SK-N-MC (cell line): ENCODE data around the gene KCNF1.

Experiments used
- DNase-seq: peaks from one replicate; pipeline ENCODE4 v3.0.0-alpha.2; 2011; ENCODE audit warnings: low read depth, low spot score
- H3K27ac ChIP-seq: fragments of 200-600 bp; sonication (generic); 2 replicates; pipeline ENCODE4 v1.5.1; 2016; ENCODE audit warnings: mixed run types
- H3K36me3 ChIP-seq: fragments of 200-600 bp; sonication (generic); 2 replicates; pipeline ENCODE4 v1.6.1; 2017; ENCODE audit warnings: antibody characterized with exemption, low read length, mixed read lengths; ENCODE audit not compliant: insufficient read depth
- H3K4me3 ChIP-seq: fragments of 200-600 bp; sonication (generic); 2 replicates; pipeline ENCODE4 v1.5.1; 2016
- H3K9ac ChIP-seq: fragments of 200-600 bp; sonication (generic); 2 replicates; pipeline ENCODE4 v1.8.0; 2017; ENCODE audit warnings: mixed run types, mixed read lengths; ENCODE audit not compliant: insufficient read length
- H3K9me3 ChIP-seq: fragments of 200-600 bp; sonication (generic); 2 replicates; pipeline ENCODE4 v1.6.1; 2017; ENCODE audit warnings: low read depth, mild to moderate bottlenecking, antibody characterized with exemption, low read length, moderate library complexity, mixed read lengths
- EZH2 ChIP-seq: fragments of 200-600 bp; sonication (generic); IDR thresholded peaks from one replicate; pipeline ENCODE4 v1.6.1; 2017; ENCODE audit warnings: antibody characterized with exemption
- FOXP2 ChIP-seq: optimal IDR thresholded peaks from 2 replicates; pipeline ENCODE3; 2011; ENCODE audit warnings: mild to moderate bottlenecking, moderate library complexity; ENCODE audit not compliant: insufficient read depth; ENCODE audit errors: extremely low read length, control extremely low read depth
- POLR2AphosphoS5 ChIP-seq: IDR thresholded peaks from 2 replicates; pipeline ENCODE4 v1.6.1; 2012; ENCODE audit warnings: mild to moderate bottlenecking, low read depth, low read length, borderline replicate concordance

Gene KCNF1

GRCh38 chr2:10905006-10905861 is 6.5 kb upstream of the KCNF1 start:
- no peaks in the 10 kb centered on the region for H3K36me3 ChIP-seq
- no peak for DNase-seq
- H3K27ac ChIP-seq: 0 out of 2 replicates have a peak overlapping the region, but pooled peaks have one; percentile 91
- TF ChIP-seq FOXP2 (no peak), POLR2AphosphoS5 (no peak), EZH2 (no peak)
- no peak overlapping the region for H3K9ac ChIP-seq
- no peak overlapping the region for H3K4me3 ChIP-seq
- no peaks in the 10 kb centered on the region for H3K9me3 ChIP-seq

GRCh38 chr2:10905862-10906143 is 5.9 kb upstream of the KCNF1 start:
- H3K27ac ChIP-seq: no peak overlapping the region
- H3K9ac ChIP-seq: no peak overlapping the region

GRCh38 chr2:10906926-10907625 is 4.7 kb upstream of the KCNF1 start:
- H3K36me3 ChIP-seq: no peaks in the 10 kb centered on the region
- H3K9me3 ChIP-seq: no peaks in the 10 kb centered on the region
- DNase-seq: no peak
- H3K27ac ChIP-seq: no peak overlapping the region
- no peak overlapping the region for H3K4me3 ChIP-seq
- TF ChIP-seq EZH2 (no peak), FOXP2 (no peak), POLR2AphosphoS5 (no peak)
- no peak overlapping the region for H3K9ac ChIP-seq

More at GRCh38 chr2:10905862-10906143, 5.9 kb upstream of the KCNF1 start:
- no peak overlapping the region for H3K4me3 ChIP-seq
- TF ChIP-seq FOXP2 (no peak), POLR2AphosphoS5 (no peak), EZH2 (no peak)
- no peaks in the 10 kb centered on the region for H3K9me3 ChIP-seq
- DNase-seq: no peak
- no peaks in the 10 kb centered on the region for H3K36me3 ChIP-seq

GRCh38 chr2:10908195-10908594 is 3.5 kb upstream of the KCNF1 start:
- no peak overlapping the region for H3K9ac ChIP-seq
- TF ChIP-seq EZH2 (no peak), POLR2AphosphoS5 (no peak), FOXP2 (no peak)
- DNase-seq: no peak
- H3K4me3 ChIP-seq: no peak overlapping the region
- no peaks in the 10 kb centered on the region for H3K9me3 ChIP-seq
- no peaks in the 10 kb centered on the region for H3K36me3 ChIP-seq
- H3K27ac ChIP-seq: no peak overlapping the region

GRCh38 chr2:10909050-10909995 is 2.4 kb upstream of the KCNF1 start:
- no peak overlapping the region for H3K9ac ChIP-seq
- TF ChIP-seq FOXP2: no peak
- no peak for TF ChIP-seq EZH2
- TF ChIP-seq POLR2AphosphoS5: no peak
- DNase-seq: no peak
- H3K4me3 ChIP-seq: no peak overlapping the region
- no peaks in the 10 kb centered on the region for H3K9me3 ChIP-seq
- no peaks in the 10 kb centered on the region for H3K36me3 ChIP-seq
- H3K27ac ChIP-seq: no peak overlapping the region

- no peak overlapping the region for H3K4me3 ChIP-seq
- no peak for DNase-seq
Measured at GRCh38 chr2:10909996-10910341, 1.8 kb upstream of the KCNF1 start.

GRCh38 chr2:10910625-10911024 is 1.1 kb upstream of the KCNF1 start:
- H3K9ac ChIP-seq: no peak overlapping the region
- TF ChIP-seq EZH2: no peak
- no peak for TF ChIP-seq FOXP2
- TF ChIP-seq POLR2AphosphoS5: no peak
- H3K36me3 ChIP-seq: no peaks in the 10 kb centered on the region

More at GRCh38 chr2:10909996-10910341, 1.8 kb upstream of the KCNF1 start:
- Histone ChIP-seq H3K27ac (no peak overlapping the region), H3K9ac (no peak overlapping the region), H3K9me3 (no peaks in the 10 kb centered on the region), H3K36me3 (no peaks in the 10 kb centered on the region)
- TF ChIP-seq POLR2AphosphoS5: no peak

GRCh38 chr2:10912076-10912731 is 470 bp downstream of the KCNF1 start:
- no peaks in the 10 kb centered on the region for H3K9me3 ChIP-seq
- peak overlapping the region; percentile 51 for H3K9ac ChIP-seq
- TF ChIP-seq POLR2AphosphoS5: no peak
- no peak for TF ChIP-seq EZH2
- TF ChIP-seq FOXP2: no peak
- no peak overlapping the region for H3K27ac ChIP-seq
- no peak for DNase-seq
- peak overlapping the region; percentile 75 for H3K4me3 ChIP-seq
- H3K36me3 ChIP-seq: no peaks in the 10 kb centered on the region

More at GRCh38 chr2:10910625-10911024, 1.1 kb upstream of the KCNF1 start:
- no peak overlapping the region for H3K27ac ChIP-seq
- DNase-seq: no peak
- no peaks in the 10 kb centered on the region for H3K9me3 ChIP-seq
- no peak overlapping the region for H3K4me3 ChIP-seq
